SU-DHL-6 (cell line): Measurements from ENCODE around the gene CLVS2.

Experiments
- H2AFZ ChIP-seq: fragments of 200-600 bp; sonication (generic); 2 replicates; pipeline ENCODE4 v1.6.1; 2014; ENCODE audit warnings: low read depth, mild to moderate bottlenecking, moderate library complexity, mixed read lengths, antibody characterized with exemption, low read length; ENCODE audit not compliant: severe bottlenecking
- H3F3A ChIP-seq: fragments of 200-600 bp; shearing (Covaris generic); 2 replicates; pipeline ENCODE4 v1.6.0; 2016; ENCODE audit warnings: antibody characterized with exemption, mild to moderate bottlenecking; ENCODE audit not compliant: insufficient read depth
- H3K27ac ChIP-seq: fragments of 200-600 bp; sonication (generic); 2 replicates; pipeline ENCODE4 v1.5.1; 2016; ENCODE audit warnings: low read depth, mild to moderate bottlenecking, low read length, moderate library complexity, mixed read lengths
- H3K27me3 ChIP-seq: fragments of 200-600 bp; sonication (generic), shearing (Covaris generic); 2 replicates; pipeline ENCODE4 v1.6.0; 2014; ENCODE audit warnings: mild to moderate bottlenecking, low read length
- H3K36me3 ChIP-seq: fragments of 200-600 bp; sonication (generic); 2 replicates; pipeline ENCODE4 v1.6.1; 2014; ENCODE audit warnings: mild to moderate bottlenecking, low read length, mixed read lengths
- H3K4me2 ChIP-seq: fragments of 300-600, 200-600 bp; shearing (Covaris generic), sonication (generic); 2 replicates; pipeline ENCODE4 v1.6.0; 2014; ENCODE audit warnings: low read length, low read depth, mild to moderate bottlenecking; ENCODE audit not compliant: poor library complexity, severe bottlenecking
- H3K4me3 ChIP-seq: fragments of 200-600 bp; sonication (generic); 2 replicates; pipeline ENCODE4 v1.5.1; 2014; ENCODE audit warnings: antibody characterized with exemption, low read length, mild to moderate bottlenecking, mixed read lengths; ENCODE audit not compliant: insufficient read depth, poor library complexity, severe bottlenecking
- H3K79me2 ChIP-seq: fragments of 200-600 bp; sonication (generic); 2 replicates; pipeline ENCODE4 v1.6.1; 2014; ENCODE audit warnings: mild to moderate bottlenecking, low read length, moderate library complexity; ENCODE audit not compliant: insufficient read depth
- H3K9ac ChIP-seq: fragments of 200-600 bp; sonication (generic); 2 replicates; pipeline ENCODE4 v1.7.0; 2014; ENCODE audit warnings: mild to moderate bottlenecking, low read length
- H3K9me2 ChIP-seq: fragments of 200-600 bp; sonication (generic); replicated peaks from 2 replicates; pipeline ENCODE4 v1.6.1; 2014; ENCODE audit warnings: low read length; ENCODE audit not compliant: insufficient read depth
- H3K9me3 ChIP-seq: fragments of 200-600 bp; sonication (generic); 2 replicates; pipeline ENCODE4 v1.6.1; 2014; ENCODE audit warnings: low read length, mixed read lengths; ENCODE audit not compliant: insufficient read depth
- H4K20me1 ChIP-seq: fragments of 200-600 bp; sonication (generic); 2 replicates; pipeline ENCODE4 v1.6.1; 2014; ENCODE audit warnings: low read depth, mild to moderate bottlenecking, antibody characterized with exemption, low read length, moderate library complexity, mixed read lengths
- CTCF ChIP-seq: fragments of 200-600 bp; sonication (generic); IDR thresholded peaks from one replicate; pipeline ENCODE4 v1.5.1; 2017; ENCODE audit warnings: antibody characterized with exemption, mild to moderate bottlenecking, low read length, moderate library complexity; ENCODE audit not compliant: insufficient read depth, poor library complexity, severe bottlenecking
- EZH2phosphoT487 ChIP-seq: fragments of 200-600 bp; sonication (generic), shearing (Covaris generic); conservative IDR thresholded peaks from 2 replicates; pipeline ENCODE4 v1.6.1; 2018; ENCODE audit warnings: mild to moderate bottlenecking, antibody characterized with exemption, low read length, moderate library complexity, mixed read lengths

The CLVS2 gene

GRCh38 chr6:123027408-123027807 lies 31.4 kb downstream of the CLVS2 start:
- Histone ChIP-seq H3K9me2 (no peaks in the 10 kb centered on the region), H3K27me3 (no peaks in the 10 kb centered on the region), H3K4me2 (no peak overlapping the region), H3K36me3 (no peaks in the 10 kb centered on the region), H3K27ac (no peak overlapping the region), H3K9ac (no peak overlapping the region), H4K20me1 (no peaks in the 10 kb centered on the region), H3K4me3 (no peak overlapping the region), H3K79me2 (no peaks in the 10 kb centered on the region), H3K9me3 (no peaks in the 10 kb centered on the region), H2AFZ (no peak overlapping the region), H3F3A (no peaks in the 10 kb centered on the region)
- TF ChIP-seq CTCF = no peak
- TF ChIP-seq EZH2phosphoT487 = no peak

- no peak overlapping the region for H3K4me3 ChIP-seq
- H3K9ac ChIP-seq = no peak overlapping the region
- no peaks in the 10 kb centered on the region for H3F3A ChIP-seq
- H3K27ac ChIP-seq = no peak overlapping the region
- no peak overlapping the region for H2AFZ ChIP-seq
- H3K27me3 ChIP-seq = no peaks in the 10 kb centered on the region
- H3K9me3 ChIP-seq = no peaks in the 10 kb centered on the region
- H3K4me2 ChIP-seq = no peak overlapping the region
- H3K9me2 ChIP-seq = no peaks in the 10 kb centered on the region
- H3K36me3 ChIP-seq = no peaks in the 10 kb centered on the region
- no peak for TF ChIP-seq EZH2phosphoT487
- no peak for TF ChIP-seq CTCF
- no peaks in the 10 kb centered on the region for H4K20me1 ChIP-seq
- H3K79me2 ChIP-seq = no peaks in the 10 kb centered on the region
Observed at GRCh38 chr6:123028263-123028662, 32.2 kb downstream of the CLVS2 start.

- Histone ChIP-seq H4K20me1 (no peaks in the 10 kb centered on the region), H2AFZ (no peak overlapping the region), H3K36me3 (no peaks in the 10 kb centered on the region), H3K4me3 (no peak overlapping the region), H3K27ac (no peak overlapping the region), H3K4me2 (no peak overlapping the region), H3K9ac (no peak overlapping the region), H3K9me2 (no peaks in the 10 kb centered on the region), H3K9me3 (no peaks in the 10 kb centered on the region), H3K27me3 (no peaks in the 10 kb centered on the region), H3K79me2 (no peaks in the 10 kb centered on the region), H3F3A (no peaks in the 10 kb centered on the region)
- TF ChIP-seq CTCF (no peak), EZH2phosphoT487 (no peak)
Observed at GRCh38 chr6:123030282-123030681, 34.2 kb downstream of the CLVS2 start.
